GM10248 (cell line): ENCODE measurements around the gene AKIRIN2.
A peak's percentile ranks its signal among the peaks of the same experiment; 100 is the strongest.

ENCODE experiments used
- CTCF ChIA-PET: fragments of 300-600 bp; sonication (Branson Sonifier 250); formaldehyde crosslinking; extraction: SDS; loops from one replicate; lab custom pipeline; 2021; ENCODE audit warnings: antibody characterized with exemption; lab: Yijun Ruan, JAX
- POLR2A ChIA-PET: fragments of 350-650 bp; sonication (Branson Sonifier 250); formaldehyde crosslinking; extraction: SDS; loops from one replicate; lab custom pipeline; 2020; ENCODE audit warnings: antibody characterized with exemption; lab: Yijun Ruan, JAX
- DNase-seq: peaks from one replicate; pipeline ENCODE4 v3.0.0; 2012; ENCODE audit errors: extremely low spot score
- CTCF ChIP-seq: IDR thresholded peaks from 2 replicates; pipeline ENCODE4 v1.5.1; 2012; ENCODE audit warnings: mild to moderate bottlenecking, low read depth; ENCODE audit errors: extremely low read depth, missing control alignments, control extremely low read depth

AKIRIN2 gene

GRCh38 chr6:87729965-87730719 lies 28.1 kb upstream of the AKIRIN2 start:
- ChIA-PET POLR2A (no interaction called here), CTCF (interaction anchor here (1.4 to 1.9 kb wide), 3 partner anchors 16 to 102 kb away, joined by 3 to 7 read pairs (median 5); no protein-coding TSS in a partner anchor)
- DNase-seq, result no peak
- TF ChIP-seq CTCF, result no peak

- POLR2A ChIA-PET, result no interaction called here
- CTCF ChIA-PET, result interaction anchor here (0.8 to 2.0 kb wide), 6 partner anchors 12 to 35 kb away, joined by 3 to 8 read pairs (median 4); no protein-coding TSS in a partner anchor
- TF ChIP-seq CTCF, result no peak
- no peak for DNase-seq
These were observed 26.7 kb upstream of the AKIRIN2 start for GRCh38 chr6:87728706-87729105.

GRCh38 chr6:87724983-87725811 lies 23.2 kb upstream of the AKIRIN2 start:
- DNase-seq, result peak; percentile 68

GRCh38 chr6:87723170-87724078 lies 21.4 kb upstream of the AKIRIN2 start:
- no peak for TF ChIP-seq CTCF
- ChIA-PET CTCF (interaction anchor here (0.7 to 1.4 kb wide), 5 partner anchors 9 to 22 kb away, joined by 3 to 6 read pairs (median 3); partner anchors contain the start of gene AKIRIN2), POLR2A (interaction anchor here (0.5 to 0.9 kb wide), 2 partner anchors 21 to 48 kb away, joined by 3 to 4 read pairs; partner anchors contain the start of gene AKIRIN2)
- no peak for DNase-seq

More at GRCh38 chr6:87724983-87725811, 23.2 kb upstream of the AKIRIN2 start:
- POLR2A ChIA-PET, result interaction anchor here (0.7 to 1.8 kb wide), 2 partner anchors 32 to 65 kb away, joined by 4 to 7 read pairs; no protein-coding TSS in a partner anchor
- CTCF ChIA-PET, result interaction anchor here (0.9 kb wide), 1 partner anchor 8 kb away, joined by 3 read pairs; no protein-coding TSS in a partner anchor
- no peak for TF ChIP-seq CTCF

GRCh38 chr6:87722540-87723169 lies 20.6 kb upstream of the AKIRIN2 start:
- DNase-seq, result no peak
- CTCF ChIA-PET, result interaction anchor here (0.7 to 1.2 kb wide), 3 partner anchors 8 to 21 kb away, joined by 3 to 6 read pairs (median 3); partner anchors contain the start of gene AKIRIN2
- POLR2A ChIA-PET, result interaction anchor here (0.5 kb wide), 1 partner anchor 47 kb away, joined by 3 read pairs; no protein-coding TSS in a partner anchor
- TF ChIP-seq CTCF, result no peak
